Measurements from ENCODE around the gene MAP3K4.

DNA sequence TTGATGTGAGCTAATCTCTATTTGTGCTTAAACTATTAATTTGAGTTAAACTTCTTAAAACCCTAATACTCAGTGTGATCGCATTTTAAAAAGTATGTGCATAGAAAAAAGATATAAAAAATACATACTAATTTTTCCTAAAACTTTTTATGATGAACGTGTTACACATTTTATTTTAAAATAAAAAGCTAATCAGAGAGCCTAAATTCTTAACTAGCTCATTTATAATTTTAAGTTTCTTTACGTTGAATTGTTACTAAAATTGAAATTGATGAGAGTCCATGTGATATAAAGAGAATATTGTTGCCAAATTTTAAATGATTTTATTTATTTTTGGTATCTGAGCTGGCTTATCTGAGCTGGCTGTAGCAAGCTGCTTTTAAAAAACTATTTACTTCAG lies 6.6 kb downstream of the MAP3K4 start:
- TF ChIP-seq TAF1 (IDR thresholded peaks at IDR 0.05; ENCODE audit: borderline replicate concordance, low read depth, low read length): no peak
- no peak for TF ChIP-seq POLR2A (IDR thresholded peaks at IDR 0.05; ENCODE audit: low read depth, low read length)
- TF ChIP-seq POLR2AphosphoS5 (IDR thresholded peaks at IDR 0.05; ENCODE audit: low read depth, low read length): no peak

Measured in GM12892 (cell line).